ENCODE results near the gene IL18BP. TPM values are rescaled to one million over a fixed set of nuclear protein-coding genes. Genes with fewer than 3 reads are reported as not detected.
A peak's percentile ranks its signal among the peaks of the same experiment; 100 is the strongest.

Gene IL18BP
- total and polyA plus RNA-seq, 9 of the 15 experiments (the other 6 are each of a cell fraction or from before 2014, with no cell fraction given) = 0.34 to 9.4 (median 3.2) TPM

- TF ChIP-seq THAP7 (CRISPR knock-in tag; IDR thresholded peaks at IDR 0.05) = no peak
- peak; percentile 71 for TF ChIP-seq EHMT2 (IDR thresholded peaks at IDR 0.05)
- peak; percentile 46; the same call in 1 of the 2 replicates for TF ChIP-seq TFAP4 (CRISPR knock-in tag; IDR thresholded peaks at IDR 0.05; ENCODE audit: borderline replicate concordance)
- no peak for TF ChIP-seq RBM34 (IDR thresholded peaks at IDR 0.05; ENCODE audit: borderline replicate concordance, insufficient read depth, low read length)
- TF ChIP-seq TSHZ1 (CRISPR knock-in tag; IDR thresholded peaks at IDR 0.05) = no peak
- TF ChIP-seq CCAR2 (IDR thresholded peaks at IDR 0.05; ENCODE audit: low read depth, low read length) = no peak
- TF ChIP-seq ZNF780A (CRISPR knock-in tag; IDR thresholded peaks at IDR 0.05) = no peak
- TF ChIP-seq HDAC1 (IDR thresholded peaks at IDR 0.05) = peak in 1 of 2 experiments; percentile 70; a peak in 2 of 4 replicates
- no peak for TF ChIP-seq HMGXB4 (CRISPR knock-in tag; IDR thresholded peaks at IDR 0.05)
- no peak for TF ChIP-seq ARID3B (CRISPR knock-in tag; IDR thresholded peaks at IDR 0.05; ENCODE audit: borderline replicate concordance)
- TF ChIP-seq ZMIZ1 (IDR thresholded peaks at IDR 0.05; ENCODE audit: low read depth in 2 of 2, low read length in 2 of 2) = 0 out of 4 replicates have a peak, but pooled peaks of 1 of the 2 experiments have one; percentile 33
- no peak for TF ChIP-seq ZNF121 (CRISPR knock-in tag; conservative IDR thresholded peaks at IDR 0.05)
These were observed 2.9 kb upstream of the IL18BP start (continued) for GRCh38 chr11:71995726-71996291.
